ENCODE data around the gene ADPRM.
A peak's percentile ranks its signal among the peaks of the same experiment; 100 is the strongest.
"Not testable (repeated sequence)": the region's sequence is repeated elsewhere in the genome, so short reads cannot be mapped to it uniquely, and the experiment has no call there.

The ADPRM gene

GRCh38 chr17:10663231-10663630, 34.2 kb upstream of the ADPRM start:
- H3K4me3 ChIP-seq (ENCODE audit: low read depth in 1 of 2, low read length in 2 of 2): no peak overlapping the region
- no peaks in the 10 kb centered on the region for H3K9me3 ChIP-seq (ENCODE audit: control insufficient read depth in 1 of 2, low read length in 2 of 2)
- H3K4me1 ChIP-seq (ENCODE audit: control insufficient read depth in 1 of 2, insufficient read depth in 2 of 2, low read length in 2 of 2): no peaks in the 10 kb centered on the region
- H3K27ac ChIP-seq (ENCODE audit: low read depth, low read length): no peak overlapping the region
- no peak overlapping the region for H3K9ac ChIP-seq (ENCODE audit: low read depth in 1 of 2, low read length in 2 of 2)
- H3K36me3 ChIP-seq (ENCODE audit: control insufficient read depth in 1 of 2, insufficient read depth in 2 of 2, low read length in 2 of 2): peaks cover 0 to 3% of the 10 kb centered on the region in 2 donors
- H3K27me3 ChIP-seq (ENCODE audit: control insufficient read depth in 1 of 2, insufficient read depth in 2 of 2, low read length in 2 of 2): no peaks in the 10 kb centered on the region

- no peak overlapping the region for H3K4me3 ChIP-seq (ENCODE audit: low read depth in 1 of 2, low read length in 2 of 2)
- no peaks in the 10 kb centered on the region for H3K4me1 ChIP-seq (ENCODE audit: control insufficient read depth in 1 of 2, insufficient read depth in 2 of 2, low read length in 2 of 2)
- no peaks in the 10 kb centered on the region for H3K27me3 ChIP-seq (ENCODE audit: control insufficient read depth in 1 of 2, insufficient read depth in 2 of 2, low read length in 2 of 2)
- H3K9me3 ChIP-seq (ENCODE audit: control insufficient read depth in 1 of 2, low read length in 2 of 2): no peaks in the 10 kb centered on the region
- H3K27ac ChIP-seq (ENCODE audit: low read depth, low read length): no peak overlapping the region
- no peak overlapping the region for H3K9ac ChIP-seq (ENCODE audit: low read depth in 1 of 2, low read length in 2 of 2)
- H3K36me3 ChIP-seq (ENCODE audit: control insufficient read depth in 1 of 2, insufficient read depth in 2 of 2, low read length in 2 of 2): peaks cover 0 to 3% of the 10 kb centered on the region in 2 donors
Observed at GRCh38 chr17:10664571-10664970, 32.8 kb upstream of the ADPRM start.

- H3K9ac ChIP-seq (ENCODE audit: low read depth in 1 of 2, low read length in 2 of 2): no peak overlapping the region
- H3K27me3 ChIP-seq (ENCODE audit: control insufficient read depth in 1 of 2, insufficient read depth in 2 of 2, low read length in 2 of 2): no peaks in the 10 kb centered on the region
- no peak overlapping the region for H3K27ac ChIP-seq (ENCODE audit: low read depth, low read length)
- H3K9me3 ChIP-seq (ENCODE audit: control insufficient read depth in 1 of 2, low read length in 2 of 2): no peaks in the 10 kb centered on the region
- H3K4me1 ChIP-seq (ENCODE audit: control insufficient read depth in 1 of 2, insufficient read depth in 2 of 2, low read length in 2 of 2): no peaks in the 10 kb centered on the region
- H3K36me3 ChIP-seq (ENCODE audit: control insufficient read depth in 1 of 2, insufficient read depth in 2 of 2, low read length in 2 of 2): no peaks in the 10 kb centered on the region
- H3K4me3 ChIP-seq (ENCODE audit: low read depth in 1 of 2, low read length in 2 of 2): no peak overlapping the region
Observed at GRCh38 chr17:10666906-10667305, 30.5 kb upstream of the ADPRM start.

GRCh38 chr17:10668775-10669174, 28.6 kb upstream of the ADPRM start:
- H3K36me3 ChIP-seq (ENCODE audit: control insufficient read depth in 1 of 2, insufficient read depth in 2 of 2, low read length in 2 of 2): peaks cover 0 to 5% of the 10 kb centered on the region in 2 donors
- no peaks in the 10 kb centered on the region for H3K9me3 ChIP-seq (ENCODE audit: control insufficient read depth in 1 of 2, low read length in 2 of 2)
- H3K9ac ChIP-seq (ENCODE audit: low read depth in 1 of 2, low read length in 2 of 2): no peak overlapping the region
- H3K27me3 ChIP-seq (ENCODE audit: control insufficient read depth in 1 of 2, insufficient read depth in 2 of 2, low read length in 2 of 2): no peaks in the 10 kb centered on the region
- H3K27ac ChIP-seq (ENCODE audit: low read depth, low read length): no peak overlapping the region
- H3K4me1 ChIP-seq (ENCODE audit: control insufficient read depth in 1 of 2, insufficient read depth in 2 of 2, low read length in 2 of 2): no peaks in the 10 kb centered on the region
- no peak overlapping the region for H3K4me3 ChIP-seq (ENCODE audit: low read depth in 1 of 2, low read length in 2 of 2)

- Histone ChIP-seq H3K4me1 (ENCODE audit: control insufficient read depth in 1 of 2, insufficient read depth in 2 of 2, low read length in 2 of 2) (no peaks in the 10 kb centered on the region), H3K27me3 (ENCODE audit: control insufficient read depth in 1 of 2, insufficient read depth in 2 of 2, low read length in 2 of 2) (no peaks in the 10 kb centered on the region), H3K36me3 (ENCODE audit: control insufficient read depth in 1 of 2, insufficient read depth in 2 of 2, low read length in 2 of 2) (peaks cover 15 to 17% of the 10 kb centered on the region in 2 donors), H3K9ac (ENCODE audit: low read depth in 1 of 2, low read length in 2 of 2) (no peak overlapping the region), H3K9me3 (ENCODE audit: control insufficient read depth in 1 of 2, low read length in 2 of 2) (no peaks in the 10 kb centered on the region), H3K27ac (ENCODE audit: low read depth, low read length) (no peak overlapping the region), H3K4me3 (ENCODE audit: low read depth in 1 of 2, low read length in 2 of 2) (no peak overlapping the region)
Observed at GRCh38 chr17:10673312-10673711, 24.1 kb upstream of the ADPRM start.

- Histone ChIP-seq H3K9ac (ENCODE audit: low read depth in 1 of 2, low read length in 2 of 2) (no peak overlapping the region), H3K9me3 (ENCODE audit: control insufficient read depth in 1 of 2, low read length in 2 of 2) (no peaks in the 10 kb centered on the region), H3K36me3 (ENCODE audit: control insufficient read depth in 1 of 2, insufficient read depth in 2 of 2, low read length in 2 of 2) (peaks cover 17 to 25% of the 10 kb centered on the region in 2 donors), H3K27me3 (ENCODE audit: control insufficient read depth in 1 of 2, insufficient read depth in 2 of 2, low read length in 2 of 2) (no peaks in the 10 kb centered on the region), H3K4me3 (ENCODE audit: low read depth in 1 of 2, low read length in 2 of 2) (no peak overlapping the region), H3K4me1 (ENCODE audit: control insufficient read depth in 1 of 2, insufficient read depth in 2 of 2, low read length in 2 of 2) (no peaks in the 10 kb centered on the region), H3K27ac (ENCODE audit: low read depth, low read length) (no peak overlapping the region)
Observed at GRCh38 chr17:10674704-10675103, 22.7 kb upstream of the ADPRM start.

- H3K36me3 ChIP-seq (ENCODE audit: control insufficient read depth in 1 of 2, insufficient read depth in 2 of 2, low read length in 2 of 2): peaks cover 50 to 70% of the 10 kb centered on the region in 2 donors
- H3K4me3 ChIP-seq (ENCODE audit: low read depth in 1 of 2, low read length in 2 of 2): no peak overlapping the region
- no peak overlapping the region for H3K9ac ChIP-seq (ENCODE audit: low read depth in 1 of 2, low read length in 2 of 2)
- H3K27me3 ChIP-seq (ENCODE audit: control insufficient read depth in 1 of 2, insufficient read depth in 2 of 2, low read length in 2 of 2): no peaks in the 10 kb centered on the region
- no peak overlapping the region for H3K27ac ChIP-seq (ENCODE audit: low read depth, low read length)
- no peaks in the 10 kb centered on the region for H3K9me3 ChIP-seq (ENCODE audit: control insufficient read depth in 1 of 2, low read length in 2 of 2)
- H3K4me1 ChIP-seq (ENCODE audit: control insufficient read depth in 1 of 2, insufficient read depth in 2 of 2, low read length in 2 of 2): no peaks in the 10 kb centered on the region
Observed at GRCh38 chr17:10681866-10682446, 15.4 kb upstream of the ADPRM start.

- H3K27ac ChIP-seq (ENCODE audit: low read depth, low read length): no peak overlapping the region
- H3K4me1 ChIP-seq (ENCODE audit: control insufficient read depth in 1 of 2, insufficient read depth in 2 of 2, low read length in 2 of 2): no peaks in the 10 kb centered on the region
- peaks cover 47 to 71% of the 10 kb centered on the region in 2 donors for H3K36me3 ChIP-seq (ENCODE audit: control insufficient read depth in 1 of 2, insufficient read depth in 2 of 2, low read length in 2 of 2)
Observed at GRCh38 chr17:10683853-10684252, 13.5 kb upstream of the ADPRM start.

GRCh38 chr17:10687499-10687898, 9.9 kb upstream of the ADPRM start:
- Histone ChIP-seq H3K36me3 (ENCODE audit: control insufficient read depth in 1 of 2, insufficient read depth in 2 of 2, low read length in 2 of 2) (peaks cover 35 to 65% of the 10 kb centered on the region in 2 donors), H3K9me3 (ENCODE audit: control insufficient read depth in 1 of 2, low read length in 2 of 2) (no peaks in the 10 kb centered on the region), H3K27me3 (ENCODE audit: control insufficient read depth in 1 of 2, insufficient read depth in 2 of 2, low read length in 2 of 2) (no peaks in the 10 kb centered on the region), H3K9ac (ENCODE audit: low read depth in 1 of 2, low read length in 2 of 2) (no peak overlapping the region), H3K4me3 (ENCODE audit: low read depth in 1 of 2, low read length in 2 of 2) (no peak overlapping the region), H3K4me1 (ENCODE audit: control insufficient read depth in 1 of 2, insufficient read depth in 2 of 2, low read length in 2 of 2) (no peaks in the 10 kb centered on the region), H3K27ac (ENCODE audit: low read depth, low read length) (no peak overlapping the region)

More at GRCh38 chr17:10683853-10684252, 13.5 kb upstream of the ADPRM start:
- Histone ChIP-seq H3K27me3 (ENCODE audit: control insufficient read depth in 1 of 2, insufficient read depth in 2 of 2, low read length in 2 of 2) (no peaks in the 10 kb centered on the region), H3K9me3 (ENCODE audit: control insufficient read depth in 1 of 2, low read length in 2 of 2) (no peaks in the 10 kb centered on the region), H3K4me3 (ENCODE audit: low read depth in 1 of 2, low read length in 2 of 2) (no peak overlapping the region), H3K9ac (ENCODE audit: low read depth in 1 of 2, low read length in 2 of 2) (no peak overlapping the region)

- peak overlapping the region in 1 of 2 donors; percentile 95 for H3K9ac ChIP-seq (ENCODE audit: low read depth in 1 of 2, low read length in 2 of 2)
- not testable (repeated sequence) for H3K27ac ChIP-seq (ENCODE audit: low read depth, low read length); H3K27me3 ChIP-seq (ENCODE audit: control insufficient read depth in 1 of 2, insufficient read depth in 2 of 2, low read length in 2 of 2); H3K9me3 ChIP-seq (ENCODE audit: control insufficient read depth in 1 of 2, low read length in 2 of 2)
- H3K4me3 ChIP-seq (ENCODE audit: low read depth in 1 of 2, low read length in 2 of 2): peak overlapping the region; percentile 79 to 96
- H3K4me1 ChIP-seq (ENCODE audit: control insufficient read depth in 1 of 2, insufficient read depth in 2 of 2, low read length in 2 of 2): peaks cover 9 to 11% of the 10 kb centered on the region in 2 donors
- peaks cover 6 to 38% of the 10 kb centered on the region in 2 donors for H3K36me3 ChIP-seq (ENCODE audit: control insufficient read depth in 1 of 2, insufficient read depth in 2 of 2, low read length in 2 of 2)
Observed at GRCh38 chr17:10695875-10696407, 1.5 kb upstream of the ADPRM start.

All from duodenal mucosa (tissue), 2 donors.